ENCODE data around the gene CELA2B.

- no peak for TF ChIP-seq CTCF (IDR thresholded peaks at IDR 0.05)
- TF ChIP-seq POLR2A (IDR thresholded peaks at IDR 0.05), result no peak
These were observed 21.6 kb upstream of the CELA2B start for GRCh38 chr1:15454256-15454655.
